A673 (cell line): ENCODE data around the gene KLK4. TPM values are rescaled to one million over a fixed set of nuclear protein-coding genes. Genes with fewer than 3 reads are reported as not detected.

ENCODE experiments used
- Bru-seq: library from RNA; stranded (reverse); fragments of 400-500 nt; gene quantifications from one replicate; lab custom pipeline; 2021; lab: Mats Ljungman, UMichigan
- BruChase-seq, 2 experiments: library from RNA; stranded (reverse); fragments of 400-500 nt; gene quantifications; one replicate each; lab custom pipeline; 2021; lab: Mats Ljungman, UMichigan
- BruUV-seq: library from RNA; stranded (reverse); fragments of 400-500 nt; replicated peaks from 2 replicates; lab custom pipeline; 2021; lab: Mats Ljungman, UMichigan
- CTCF ChIA-PET: fragments of 300-600 bp; sonication (Branson Sonifier 250); formaldehyde crosslinking; loops from one replicate; lab custom pipeline; 2022; ENCODE audit warnings: antibody characterized with exemption; lab: Charles Lee
- POLR2A ChIA-PET: fragments of 300-600 bp; sonication (Branson Sonifier 250); formaldehyde crosslinking; loops from one replicate; lab custom pipeline; 2022; ENCODE audit warnings: antibody characterized with exemption; ENCODE audit not compliant: low non-redundant PET; lab: Charles Lee
- DNase-seq: peaks from one replicate; pipeline ENCODE4 v3.0.0-alpha.2; 2015; ENCODE audit warnings: low spot score
- H3K27ac ChIP-seq: fragments of 200-600 bp; sonication (generic); 2 replicates; pipeline ENCODE4 v1.5.1; 2016; ENCODE audit warnings: mixed run types, low read depth, mild to moderate bottlenecking, mixed read lengths, antibody characterized with exemption, low read length; ENCODE audit not compliant: poor library complexity, severe bottlenecking
- H3K27me3 ChIP-seq: fragments of 200-600 bp; sonication (generic); replicated peaks from 2 replicates; pipeline ENCODE4 v1.6.1; 2017; ENCODE audit warnings: mixed run types, low read depth, mild to moderate bottlenecking, mixed read lengths, antibody characterized with exemption, low read length; ENCODE audit not compliant: insufficient read depth, poor library complexity
- H3K36me3 ChIP-seq: fragments of 200-600 bp; sonication (generic); 2 replicates; pipeline ENCODE4 v1.6.1; 2016; ENCODE audit warnings: mixed run types, mild to moderate bottlenecking, mixed read lengths, antibody characterized with exemption, low read length; ENCODE audit not compliant: insufficient read depth, poor library complexity, severe bottlenecking
- H3K4me1 ChIP-seq: fragments of 200-600 bp; sonication (generic); 2 replicates; pipeline ENCODE4 v1.6.1; 2017; ENCODE audit warnings: mixed run types, mild to moderate bottlenecking, mixed read lengths, antibody characterized with exemption, low read length; ENCODE audit not compliant: insufficient read depth, poor library complexity, severe bottlenecking
- H3K4me3 ChIP-seq: fragments of 200-600 bp; sonication (generic); 2 replicates; pipeline ENCODE4 v1.5.1; 2016; ENCODE audit warnings: low read depth, mixed run types, mild to moderate bottlenecking, mixed read lengths, low read length; ENCODE audit not compliant: poor library complexity, severe bottlenecking
- H3K9me3 ChIP-seq: fragments of 200-600 bp; sonication (generic); 2 replicates; pipeline ENCODE4 v1.6.1; 2016; ENCODE audit warnings: mixed run types, low read depth, mild to moderate bottlenecking, mixed read lengths, antibody characterized with exemption, low read length; ENCODE audit not compliant: poor library complexity, severe bottlenecking
- CTCF ChIP-seq: fragments of 300-800, 200-600 bp; sonication (generic); conservative IDR thresholded peaks from 2 replicates; pipeline ENCODE4 v1.5.1; 2017; ENCODE audit warnings: low read depth, mild to moderate bottlenecking, antibody characterized with exemption, low read length, moderate library complexity, mixed read lengths
- EZH2 ChIP-seq: fragments of 200-600 bp; sonication (generic); IDR thresholded peaks from 2 replicates; pipeline ENCODE4 v1.6.1; 2017; ENCODE audit warnings: borderline replicate concordance, low read depth, mild to moderate bottlenecking, mixed read lengths, antibody characterized with exemption, low read length; ENCODE audit not compliant: poor library complexity, severe bottlenecking
- intact Hi-C: fragments of 100-400 bp; cut with micrococcal nuclease; formaldehyde crosslinking; loops from one replicate; pipeline ENCODE4 v1.10.0; 2022; ENCODE audit not compliant: unreplicated experiment
- long read RNA-seq: library from polyadenylated mRNA; stranded (forward); transcript quantifications from one replicate; pipeline ENCODE4 v2.0.0, GENCODE V29; 2022
- total RNA-seq: library from RNA; stranded (reverse); gene quantifications from 2 replicates; pipeline ENCODE4 v1.2.3, GENCODE V29; 2021

Gene KLK4
- total RNA-seq (not detected in 2 replicates), Bru-seq, nascent RNA (not detected), BruChase-seq, experiment 1, labeled RNA remaining after a 2-hour chase (not detected), BruChase-seq, experiment 2, labeled RNA remaining after a 6-hour chase (percentile 18 among the genes with signal in this experiment)
- long read RNA-seq: 0 reads

- peaks cover 63% of the 10 kb centered on the region for H3K27me3 ChIP-seq
Measured at GRCh38 chr19:50911206-50912101, at the start of gene KLK4. KLK4 (minus strand) TSS chr19:50911395; CDS start chr19:50910738, 657 bp downstream.

GRCh38 chr19:50959731-50960500 lies 48.7 kb upstream of the KLK4 start:
- ChIA-PET CTCF (no interaction called here), POLR2A (no interaction called here)
- Histone ChIP-seq H3K36me3 (no peaks in the 10 kb centered on the region), H3K27ac (no peak overlapping the region), H3K9me3 (no peaks in the 10 kb centered on the region), H3K4me1 (no peaks in the 10 kb centered on the region), H3K27me3 (peaks cover 22% of the 10 kb centered on the region), H3K4me3 (no peak overlapping the region)
- TF ChIP-seq CTCF (no peak), EZH2 (no peak)
- intact Hi-C loops: no loop called here
- peak; percentile 40 for DNase-seq
- BruUV-seq: no TSS peak

More at GRCh38 chr19:50911206-50912101, at the start of gene KLK4:
- no peaks in the 10 kb centered on the region for H3K4me1 ChIP-seq
- TF ChIP-seq EZH2 (peak; percentile 81), CTCF (no peak)
- no peak for DNase-seq
- H3K9me3 ChIP-seq: no peaks in the 10 kb centered on the region
- CTCF ChIA-PET: no interaction called here
- H3K4me3 ChIP-seq: no peak within 1 kb of the TSS
- BruUV-seq: no TSS peak
- H3K36me3 ChIP-seq: no peaks in the 10 kb centered on the region
- intact Hi-C loops: no loop called here
- POLR2A ChIA-PET: interaction anchor here (0.6 kb wide), 1 partner anchor 511 kb away, joined by 26 read pairs; no protein-coding TSS in a partner anchor
- H3K27ac ChIP-seq: no peak within 1 kb of the TSS

GRCh38 chr19:50957587-50957986 lies 46.4 kb upstream of the KLK4 start:
- Histone ChIP-seq H3K4me1 (no peaks in the 10 kb centered on the region), H3K4me3 (no peak overlapping the region), H3K36me3 (no peaks in the 10 kb centered on the region), H3K9me3 (no peaks in the 10 kb centered on the region), H3K27ac (no peak overlapping the region), H3K27me3 (peaks cover 10% of the 10 kb centered on the region)
- no peak for TF ChIP-seq EZH2
- TF ChIP-seq CTCF: no peak
- DNase-seq: no peak
- BruUV-seq: no TSS peak
- intact Hi-C loops: no loop called here
- ChIA-PET POLR2A (no interaction called here), CTCF (no interaction called here)
